Loucy (cell line): ENCODE measurements around the gene KANSL1.

Experiments used
- CTCF ChIP-seq: fragments of 200-600 bp; sonication (generic); conservative IDR thresholded peaks from 2 replicates; pipeline ENCODE4 v1.5.1; 2014; ENCODE audit warnings: mild to moderate bottlenecking, antibody characterized with exemption, low read length
- EZH2phosphoT487 ChIP-seq: fragments of 200-600 bp; IDR thresholded peaks from 2 replicates; pipeline ENCODE4 v1.6.1; 2018; ENCODE audit warnings: antibody characterized with exemption, mild to moderate bottlenecking, moderate library complexity, borderline replicate concordance

- TF ChIP-seq CTCF = no peak
- no peak for TF ChIP-seq EZH2phosphoT487
These were observed 158.0 kb downstream of the KANSL1 start for GRCh38 chr17:46035112-46035818.
